Measurements from ENCODE around the gene GTF2IRD1.
"Not testable (repeated sequence)": the region's sequence is repeated elsewhere in the genome, so short reads cannot be mapped to it uniquely, and the experiment has no call there.

The GTF2IRD1 gene

DNA sequence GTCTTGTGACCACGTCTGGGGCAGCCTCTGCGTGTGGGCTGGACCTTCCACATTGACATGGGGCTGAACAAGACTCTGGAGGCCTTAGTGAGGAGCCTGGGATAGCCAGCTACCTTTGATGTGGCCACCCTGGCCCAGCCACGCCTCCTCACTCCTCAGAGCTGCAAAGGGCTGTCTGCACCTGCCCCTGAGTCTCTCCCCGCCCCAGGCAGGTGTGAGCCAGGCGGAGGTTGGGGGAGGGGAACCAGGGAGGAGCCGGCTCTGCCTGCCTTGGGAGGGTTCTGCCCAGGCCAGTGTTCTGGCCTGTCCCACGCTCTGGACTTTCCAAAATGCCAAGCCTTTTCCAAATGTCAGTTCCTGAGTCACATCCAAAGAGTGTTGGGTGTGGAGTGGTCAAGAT lies 72.2 kb downstream of the GTF2IRD1 start:
- Histone ChIP-seq H3K27me3 (ENCODE audit: control insufficient read depth, insufficient read depth, low read length, poor library complexity, severe bottlenecking) (no peaks in the 10 kb centered on the region), H3K9me3 (ENCODE audit: control insufficient read depth, low read length) (no peaks in the 10 kb centered on the region), H3K36me3 (ENCODE audit: control insufficient read depth, insufficient read depth, low read length) (peaks cover 30% of the 10 kb centered on the region), H3K27ac (ENCODE audit: insufficient read depth, low read depth, low read length, poor library complexity, severe bottlenecking) (no peak overlapping the region), H3K4me3 (ENCODE audit: insufficient read depth, low read depth, low read length) (no peak overlapping the region), H3K4me1 (ENCODE audit: control insufficient read depth, insufficient read depth, low read length) (no peaks in the 10 kb centered on the region)
- 86 to 87% methylated on average over 7 of the region's 7 CpGs for WGBS, 2 experiments

DNA sequence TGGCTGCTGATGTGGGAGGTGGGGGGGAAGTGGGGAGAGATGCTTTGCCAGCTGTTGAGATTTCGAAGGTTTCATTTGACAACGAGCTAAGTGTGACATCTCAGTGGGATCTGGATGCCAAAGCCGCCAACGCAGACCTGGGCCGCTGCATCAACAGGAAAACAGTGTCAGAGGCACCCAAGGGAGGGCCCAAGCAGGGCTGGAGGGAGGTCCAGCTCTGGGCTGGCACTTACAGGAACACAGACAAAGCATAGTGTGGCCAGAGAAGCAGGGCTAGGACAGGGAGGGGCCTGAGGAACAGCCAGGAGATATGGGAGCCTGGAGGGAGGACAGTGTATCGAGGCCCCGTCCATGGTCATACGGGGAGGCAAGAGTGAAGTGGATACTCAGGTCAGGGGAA lies 73.1 kb downstream of the GTF2IRD1 start:
- H3K9me3 ChIP-seq (ENCODE audit: control insufficient read depth, low read length): no peaks in the 10 kb centered on the region
- no peaks in the 10 kb centered on the region for H3K4me1 ChIP-seq (ENCODE audit: control insufficient read depth, insufficient read depth, low read length)
- H3K27me3 ChIP-seq (ENCODE audit: control insufficient read depth, insufficient read depth, low read length, poor library complexity, severe bottlenecking): no peaks in the 10 kb centered on the region
- H3K36me3 ChIP-seq (ENCODE audit: control insufficient read depth, insufficient read depth, low read length): peaks cover 28% of the 10 kb centered on the region
- WGBS, 2 experiments: 95 to 98% methylated on average over 8 of the region's 8 CpGs
- no peak overlapping the region for H3K27ac ChIP-seq (ENCODE audit: insufficient read depth, low read depth, low read length, poor library complexity, severe bottlenecking)
- no peak overlapping the region for H3K4me3 ChIP-seq (ENCODE audit: insufficient read depth, low read depth, low read length)

DNA sequence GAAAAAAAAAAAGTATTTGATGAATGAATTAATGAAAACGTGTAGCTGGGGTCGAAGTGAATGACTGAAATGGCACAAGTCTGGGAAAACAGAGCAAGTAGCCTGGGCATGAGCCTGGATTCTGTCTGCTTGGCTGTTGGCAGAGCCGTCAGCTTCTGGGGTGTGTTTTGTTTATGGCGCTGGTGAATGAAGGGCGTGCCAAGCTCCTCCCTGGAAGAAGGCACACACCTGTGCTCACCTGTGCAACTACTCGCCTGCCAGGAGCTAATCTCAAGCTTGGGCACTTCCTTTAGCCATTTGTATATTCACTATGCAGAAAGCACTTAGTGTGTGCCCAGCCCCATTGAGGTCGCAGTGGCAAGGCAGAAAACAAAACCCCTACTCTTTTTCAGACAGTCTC lies 74.1 kb downstream of the GTF2IRD1 start:
- 91 to 93% methylated on average over 7 of the region's 7 CpGs for WGBS, 2 experiments
- H3K27ac ChIP-seq (ENCODE audit: insufficient read depth, low read depth, low read length, poor library complexity, severe bottlenecking): no peak overlapping the region
- no peaks in the 10 kb centered on the region for H3K27me3 ChIP-seq (ENCODE audit: control insufficient read depth, insufficient read depth, low read length, poor library complexity, severe bottlenecking)
- H3K4me1 ChIP-seq (ENCODE audit: control insufficient read depth, insufficient read depth, low read length): no peaks in the 10 kb centered on the region
- no peaks in the 10 kb centered on the region for H3K9me3 ChIP-seq (ENCODE audit: control insufficient read depth, low read length)
- H3K4me3 ChIP-seq (ENCODE audit: insufficient read depth, low read depth, low read length): no peak overlapping the region
- H3K36me3 ChIP-seq (ENCODE audit: control insufficient read depth, insufficient read depth, low read length): peaks cover 26% of the 10 kb centered on the region

DNA sequence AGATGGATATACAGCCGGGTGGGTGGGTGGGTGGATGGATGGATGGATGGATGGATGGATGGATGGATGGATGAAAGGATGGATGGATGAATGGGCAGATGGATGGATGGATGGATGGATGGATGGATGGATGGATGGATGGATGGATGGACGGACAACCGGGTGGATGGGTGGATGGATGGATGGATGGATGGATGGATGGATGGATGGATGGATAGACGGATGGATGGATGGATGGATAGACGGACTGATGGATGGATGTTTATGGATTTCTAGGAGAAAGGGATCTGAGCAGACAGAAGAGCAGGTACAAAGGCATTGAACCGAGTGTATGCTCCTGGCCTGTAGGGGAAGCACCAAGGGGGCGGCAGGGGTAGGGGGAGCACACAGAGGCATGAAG lies 75.1 kb downstream of the GTF2IRD1 start:
- H3K27ac ChIP-seq (ENCODE audit: insufficient read depth, low read depth, low read length, poor library complexity, severe bottlenecking); H3K4me3 ChIP-seq (ENCODE audit: insufficient read depth, low read depth, low read length); H3K27me3 ChIP-seq (ENCODE audit: control insufficient read depth, insufficient read depth, low read length, poor library complexity, severe bottlenecking); H3K9me3 ChIP-seq (ENCODE audit: control insufficient read depth, low read length); H3K4me1 ChIP-seq (ENCODE audit: control insufficient read depth, insufficient read depth, low read length): not testable (repeated sequence)
- H3K36me3 ChIP-seq (ENCODE audit: control insufficient read depth, insufficient read depth, low read length): peaks cover 26% of the 10 kb centered on the region
- 92 to 93% methylated on average over 7 of the region's 7 CpGs for WGBS, 2 experiments

DNA sequence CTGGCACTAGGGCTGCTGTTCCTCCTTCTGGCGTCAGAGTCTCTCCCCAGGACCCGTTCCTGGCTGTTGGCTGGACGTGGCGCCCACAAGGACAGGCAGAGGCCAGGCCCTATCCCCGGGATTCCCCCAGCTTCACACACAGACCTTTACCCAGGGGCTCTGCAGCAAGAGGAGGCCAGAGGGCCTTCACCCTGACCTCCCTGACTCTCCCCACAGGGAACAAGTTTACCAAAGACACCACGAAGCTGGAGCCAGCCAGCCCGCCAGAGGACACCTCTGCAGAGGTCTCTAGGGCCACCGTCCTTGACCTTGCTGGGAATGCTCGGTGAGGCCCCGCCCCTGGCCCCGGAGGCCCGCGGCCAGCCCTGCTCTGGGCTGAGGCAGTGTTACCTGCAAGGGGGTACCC lies 82.2 kb downstream of the GTF2IRD1 start:
- H3K9me3 ChIP-seq (ENCODE audit: control insufficient read depth, low read length): no peaks in the 10 kb centered on the region
- WGBS, 2 experiments: 84 to 87% methylated on average over 13 of the region's 13 CpGs
- H3K36me3 ChIP-seq (ENCODE audit: control insufficient read depth, insufficient read depth, low read length): peaks cover 22% of the 10 kb centered on the region
- H3K27ac ChIP-seq (ENCODE audit: insufficient read depth, low read depth, low read length, poor library complexity, severe bottlenecking): no peak overlapping the region
- no peaks in the 10 kb centered on the region for H3K27me3 ChIP-seq (ENCODE audit: control insufficient read depth, insufficient read depth, low read length, poor library complexity, severe bottlenecking)
- no peak overlapping the region for H3K4me3 ChIP-seq (ENCODE audit: insufficient read depth, low read depth, low read length)
- H3K4me1 ChIP-seq (ENCODE audit: control insufficient read depth, insufficient read depth, low read length): no peaks in the 10 kb centered on the region

DNA sequence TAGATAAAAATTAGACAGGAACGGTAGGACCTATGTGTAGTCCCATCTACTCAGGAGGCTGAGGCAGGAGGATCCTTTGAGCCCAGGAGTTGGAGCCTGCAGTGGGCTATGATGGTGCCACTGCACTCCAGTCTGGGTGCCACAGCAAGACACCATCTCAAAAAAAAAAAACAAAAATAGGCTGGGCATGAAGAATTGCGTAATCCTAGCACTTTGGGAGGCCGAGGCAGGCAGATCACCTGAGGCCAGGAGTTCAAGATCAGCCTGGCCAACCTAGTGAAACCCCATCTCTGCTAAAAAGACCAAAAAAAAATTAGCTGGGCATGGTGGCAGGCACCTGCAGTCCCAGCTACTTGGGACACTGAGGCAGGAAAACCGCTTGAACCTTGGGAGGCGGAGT lies 88.2 kb downstream of the GTF2IRD1 start:
- H3K36me3 ChIP-seq (ENCODE audit: control insufficient read depth, insufficient read depth, low read length): peaks cover 27% of the 10 kb centered on the region
- 93% methylated on average over 5 of the region's 5 CpGs for WGBS, 2 experiments
- not testable (repeated sequence) for H3K27me3 ChIP-seq (ENCODE audit: control insufficient read depth, insufficient read depth, low read length, poor library complexity, severe bottlenecking); H3K9me3 ChIP-seq (ENCODE audit: control insufficient read depth, low read length); H3K4me3 ChIP-seq (ENCODE audit: insufficient read depth, low read depth, low read length); H3K4me1 ChIP-seq (ENCODE audit: control insufficient read depth, insufficient read depth, low read length); H3K27ac ChIP-seq (ENCODE audit: insufficient read depth, low read depth, low read length, poor library complexity, severe bottlenecking)

DNA sequence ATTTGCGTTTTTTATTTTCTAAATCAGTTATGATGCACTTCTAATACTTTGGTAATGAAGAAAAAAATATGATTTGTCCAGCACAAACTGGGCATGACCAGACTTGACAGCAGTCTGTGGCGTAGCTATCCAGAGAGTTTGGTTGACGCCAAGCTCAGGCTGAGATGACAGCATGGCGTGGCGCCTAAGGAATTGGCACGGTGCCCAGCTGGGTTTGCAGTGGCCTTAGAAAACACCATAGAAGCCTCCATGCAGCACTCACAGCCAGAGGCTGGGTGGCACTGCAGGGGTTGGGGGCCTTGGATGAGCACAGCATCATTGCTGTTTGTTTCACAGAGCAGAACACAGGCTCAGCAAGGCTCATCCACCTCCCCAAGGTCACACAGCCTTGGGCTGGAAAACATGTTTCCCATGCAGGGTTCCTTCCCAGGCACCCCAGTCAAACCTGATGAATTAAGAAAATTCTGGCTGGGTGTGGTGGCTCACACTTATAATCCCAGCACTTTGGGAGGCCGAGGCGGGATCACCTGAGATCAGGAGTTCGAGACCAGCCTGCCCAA lies 88.9 kb downstream of the GTF2IRD1 start:
- no peaks in the 10 kb centered on the region for H3K27me3 ChIP-seq (ENCODE audit: control insufficient read depth, insufficient read depth, low read length, poor library complexity, severe bottlenecking)
- 94% methylated on average over 9 of the region's 9 CpGs for WGBS, 2 experiments
- no peak overlapping the region for H3K4me3 ChIP-seq (ENCODE audit: insufficient read depth, low read depth, low read length)
- peaks cover 31% of the 10 kb centered on the region for H3K36me3 ChIP-seq (ENCODE audit: control insufficient read depth, insufficient read depth, low read length)
- H3K9me3 ChIP-seq (ENCODE audit: control insufficient read depth, low read length): no peaks in the 10 kb centered on the region
- no peak overlapping the region for H3K27ac ChIP-seq (ENCODE audit: insufficient read depth, low read depth, low read length, poor library complexity, severe bottlenecking)
- no peaks in the 10 kb centered on the region for H3K4me1 ChIP-seq (ENCODE audit: control insufficient read depth, insufficient read depth, low read length)

DNA sequence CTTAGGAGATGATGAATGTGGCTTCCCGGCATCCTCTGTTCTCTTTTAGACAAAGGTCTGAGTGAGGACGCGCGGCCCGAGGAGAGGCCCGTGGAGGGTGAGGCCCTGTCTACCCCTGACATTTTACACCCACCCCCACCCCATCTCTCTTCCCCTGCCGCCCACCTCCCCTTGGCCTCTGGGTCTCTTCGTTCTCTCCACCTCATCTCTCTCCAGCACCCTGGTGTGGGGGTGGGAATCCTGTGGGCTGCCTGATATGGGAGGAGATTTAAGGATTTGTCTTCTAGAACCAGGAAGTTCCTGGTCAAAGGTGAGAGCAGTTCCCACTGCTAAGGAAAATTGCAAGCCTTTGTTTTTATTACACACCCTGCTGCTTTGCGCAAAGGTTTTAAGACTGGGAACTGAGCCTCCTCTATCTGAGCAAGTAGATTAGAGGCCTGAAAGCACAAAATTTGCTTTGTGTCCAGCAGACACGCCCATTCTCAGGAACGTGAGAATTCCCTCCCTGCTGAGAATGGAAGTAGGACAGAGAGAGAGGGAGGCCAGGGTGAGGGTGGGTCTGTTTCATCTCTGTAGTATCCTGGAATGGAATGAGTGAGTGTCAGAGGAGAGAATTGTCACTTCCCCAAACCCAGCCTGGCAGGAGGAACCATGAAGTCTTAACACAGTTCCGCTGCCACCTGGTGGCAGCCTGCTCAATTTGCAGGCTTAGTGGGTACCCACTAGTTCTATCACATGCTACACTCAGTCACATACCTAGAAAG lies 91.2 kb downstream of the GTF2IRD1 start:
- no peak overlapping the region for H3K27ac ChIP-seq (ENCODE audit: insufficient read depth, low read depth, low read length, poor library complexity, severe bottlenecking)
- peaks cover 28% of the 10 kb centered on the region for H3K36me3 ChIP-seq (ENCODE audit: control insufficient read depth, insufficient read depth, low read length)
- no peaks in the 10 kb centered on the region for H3K27me3 ChIP-seq (ENCODE audit: control insufficient read depth, insufficient read depth, low read length, poor library complexity, severe bottlenecking)
- no peak overlapping the region for H3K4me3 ChIP-seq (ENCODE audit: insufficient read depth, low read depth, low read length)
- H3K9me3 ChIP-seq (ENCODE audit: control insufficient read depth, low read length): no peaks in the 10 kb centered on the region
- 78 to 83% methylated on average over 10 to 11 of the region's 12 CpGs for WGBS, 2 experiments
- no peaks in the 10 kb centered on the region for H3K4me1 ChIP-seq (ENCODE audit: control insufficient read depth, insufficient read depth, low read length)

DNA sequence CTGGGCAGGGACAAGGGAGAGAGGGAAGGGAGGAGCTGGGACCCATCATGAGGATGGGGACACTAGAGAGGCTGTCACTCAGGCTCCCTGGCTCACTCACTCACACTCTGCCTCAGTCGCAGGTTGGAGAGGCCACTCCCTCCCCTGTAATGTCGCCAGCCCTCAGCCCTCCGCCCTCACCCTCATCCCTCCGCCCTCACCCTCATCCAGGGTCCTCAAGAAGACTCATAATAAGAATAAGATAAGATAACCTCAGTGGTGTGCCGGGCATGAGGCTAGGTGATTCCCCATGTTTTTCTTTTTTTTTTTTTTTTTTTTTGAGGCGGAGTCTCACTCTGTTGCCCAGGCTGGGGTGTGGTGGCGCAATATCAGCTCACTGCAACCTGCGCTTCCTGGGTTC lies 92.2 kb downstream of the GTF2IRD1 start:
- no peaks in the 10 kb centered on the region for H3K27me3 ChIP-seq (ENCODE audit: control insufficient read depth, insufficient read depth, low read length, poor library complexity, severe bottlenecking)
- H3K4me3 ChIP-seq (ENCODE audit: insufficient read depth, low read depth, low read length): no peak overlapping the region
- no peaks in the 10 kb centered on the region for H3K9me3 ChIP-seq (ENCODE audit: control insufficient read depth, low read length)
- no peaks in the 10 kb centered on the region for H3K4me1 ChIP-seq (ENCODE audit: control insufficient read depth, insufficient read depth, low read length)
- WGBS, 2 experiments: 91 to 93% methylated on average over 8 of the region's 8 CpGs
- H3K36me3 ChIP-seq (ENCODE audit: control insufficient read depth, insufficient read depth, low read length): peaks cover 28% of the 10 kb centered on the region
- H3K27ac ChIP-seq (ENCODE audit: insufficient read depth, low read depth, low read length, poor library complexity, severe bottlenecking): no peak overlapping the region

DNA sequence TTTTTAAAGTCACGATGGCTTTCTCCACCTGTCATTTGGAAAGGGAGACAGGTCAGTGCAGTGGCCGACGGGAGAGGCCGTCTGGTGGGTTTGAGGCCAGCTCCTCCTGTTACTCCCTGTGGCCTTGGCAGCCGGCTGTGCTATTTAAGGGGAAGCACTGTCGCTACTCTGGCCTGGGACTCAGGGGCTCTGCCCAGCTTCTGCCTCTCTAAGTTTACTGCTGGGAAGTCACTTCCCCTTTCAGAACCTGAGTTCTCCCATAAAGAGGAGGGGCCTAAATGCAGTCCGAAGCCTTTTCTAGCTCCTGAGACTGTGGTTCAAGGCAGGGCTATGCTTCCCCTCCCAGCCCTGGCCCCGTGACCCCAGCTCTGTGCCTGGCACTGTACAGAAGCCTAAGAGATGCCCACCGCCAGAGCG lies 99.9 kb downstream of the GTF2IRD1 start:
- H3K27me3 ChIP-seq (ENCODE audit: control insufficient read depth, insufficient read depth, low read length, poor library complexity, severe bottlenecking); H3K9me3 ChIP-seq (ENCODE audit: control insufficient read depth, low read length); H3K27ac ChIP-seq (ENCODE audit: insufficient read depth, low read depth, low read length, poor library complexity, severe bottlenecking); H3K4me3 ChIP-seq (ENCODE audit: insufficient read depth, low read depth, low read length); H3K4me1 ChIP-seq (ENCODE audit: control insufficient read depth, insufficient read depth, low read length): not testable (repeated sequence)
- WGBS, 2 experiments: 97% methylated on average over 8 of the region's 10 CpGs
- peaks cover 15% of the 10 kb centered on the region for H3K36me3 ChIP-seq (ENCODE audit: control insufficient read depth, insufficient read depth, low read length)

Data from ectodermal cell (in vitro differentiated cells).